Measurements from ENCODE around the gene DIO1. TPM values are rescaled to one million over a fixed set of nuclear protein-coding genes. Genes with fewer than 3 reads are reported as not detected.

Gene DIO1
- polyA plus RNA-seq, 2 donors: 0.04 to 0.31 TPM

DNA sequence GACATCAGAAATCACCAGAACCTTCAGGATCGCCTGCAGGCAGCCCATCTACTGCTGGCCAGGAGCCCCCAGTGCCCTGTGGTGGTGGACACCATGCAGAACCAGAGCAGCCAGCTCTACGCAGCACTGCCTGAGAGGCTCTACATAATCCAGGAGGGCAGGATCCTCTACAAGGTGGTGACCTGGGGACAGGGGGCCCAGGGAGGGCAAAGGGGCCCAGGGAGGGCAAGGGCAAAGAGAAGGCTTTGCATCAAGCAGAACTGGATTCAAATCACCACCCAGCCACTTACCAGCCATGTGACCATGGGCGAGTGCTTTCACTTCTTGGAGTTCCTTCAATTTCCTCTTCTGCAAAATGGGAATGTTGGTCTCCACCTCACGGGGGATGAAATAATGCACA is 12.1 kb downstream of the DIO1 start:
- Histone ChIP-seq H3K27me3 (ENCODE audit: control insufficient read depth in 1 of 2, insufficient read depth in 2 of 2, low read length in 2 of 2) (no peaks in the 10 kb centered on the region), H3K27ac (ENCODE audit: low read depth in 2 of 2, low read length in 1 of 2) (no peak overlapping the region), H3K36me3 (ENCODE audit: control insufficient read depth in 2 of 2, insufficient read depth in 2 of 2, low read length in 1 of 2) (peaks cover 2 to 3% of the 10 kb centered on the region in 2 donors), H3K9me3 (ENCODE audit: control insufficient read depth in 2 of 2, insufficient read depth in 1 of 2, low read depth in 1 of 2, low read length in 1 of 2) (no peaks in the 10 kb centered on the region), H3K4me3 (ENCODE audit: low read depth in 1 of 2, low read length in 2 of 2) (no peak overlapping the region), H3K4me1 (ENCODE audit: control insufficient read depth in 2 of 2, insufficient read depth in 2 of 2, low read length in 1 of 2) (no peaks in the 10 kb centered on the region)
- 90 to 92% methylated on average over 4 of the region's 4 CpGs for WGBS, 2 donors

DNA sequence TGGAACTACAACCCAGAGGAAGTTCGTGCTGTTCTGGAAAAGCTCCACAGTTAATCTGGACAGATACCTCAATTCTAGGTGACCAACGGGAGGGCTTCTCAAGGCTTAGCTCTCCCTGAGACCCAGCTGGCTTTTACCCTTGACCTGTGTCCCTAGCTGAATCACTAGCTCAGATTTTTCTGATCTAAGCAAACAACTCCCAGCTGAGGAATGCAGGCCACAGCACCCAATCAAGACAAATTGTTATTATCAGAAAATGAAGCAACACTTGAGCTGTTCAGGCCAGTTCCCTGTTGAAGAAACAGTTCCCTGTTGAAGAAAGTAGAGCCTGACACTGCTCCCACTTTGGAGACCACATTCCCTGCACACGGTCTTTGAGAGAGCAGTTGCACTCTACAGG is 16.0 kb downstream of the DIO1 start:
- H3K27ac ChIP-seq (ENCODE audit: low read depth in 2 of 2, low read length in 1 of 2): no peak overlapping the region
- WGBS, 2 donors: 76 to 87% methylated on average over 3 of the region's 3 CpGs

DNA sequence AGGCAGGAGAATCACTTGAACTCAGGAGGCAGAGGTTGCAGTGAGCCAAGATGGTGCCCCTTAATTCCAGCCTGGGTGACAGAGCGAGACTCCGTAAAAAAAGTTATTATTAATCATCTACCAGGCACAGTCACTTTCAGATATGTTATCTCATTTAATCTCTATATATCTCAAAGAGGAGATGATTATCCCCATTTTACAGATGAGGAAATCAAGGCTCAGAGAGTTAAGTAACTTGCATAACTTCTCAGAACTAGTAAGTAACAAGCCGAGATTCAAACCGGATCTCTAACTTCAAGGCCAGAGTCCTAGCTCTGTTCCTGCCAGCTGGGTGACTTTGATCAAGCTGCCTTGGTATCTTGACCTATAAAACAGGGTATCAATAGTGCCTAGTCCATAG is 17.5 kb downstream of the DIO1 start:
- WGBS, 2 donors: 90 to 98% methylated on average over 4 of the region's 4 CpGs

More for the DNA sequence above, 16.0 kb downstream of the DIO1 start:
- H3K4me3 ChIP-seq (ENCODE audit: low read depth in 1 of 2, low read length in 2 of 2): no peak overlapping the region
- no peaks in the 10 kb centered on the region for H3K4me1 ChIP-seq (ENCODE audit: control insufficient read depth in 2 of 2, insufficient read depth in 2 of 2, low read length in 1 of 2)
- H3K36me3 ChIP-seq (ENCODE audit: control insufficient read depth in 2 of 2, insufficient read depth in 2 of 2, low read length in 1 of 2): peaks cover 2 to 3% of the 10 kb centered on the region in 2 donors
- H3K27me3 ChIP-seq (ENCODE audit: control insufficient read depth in 1 of 2, insufficient read depth in 2 of 2, low read length in 2 of 2): no peaks in the 10 kb centered on the region
- no peaks in the 10 kb centered on the region for H3K9me3 ChIP-seq (ENCODE audit: control insufficient read depth in 2 of 2, insufficient read depth in 1 of 2, low read depth in 1 of 2, low read length in 1 of 2)

DNA sequence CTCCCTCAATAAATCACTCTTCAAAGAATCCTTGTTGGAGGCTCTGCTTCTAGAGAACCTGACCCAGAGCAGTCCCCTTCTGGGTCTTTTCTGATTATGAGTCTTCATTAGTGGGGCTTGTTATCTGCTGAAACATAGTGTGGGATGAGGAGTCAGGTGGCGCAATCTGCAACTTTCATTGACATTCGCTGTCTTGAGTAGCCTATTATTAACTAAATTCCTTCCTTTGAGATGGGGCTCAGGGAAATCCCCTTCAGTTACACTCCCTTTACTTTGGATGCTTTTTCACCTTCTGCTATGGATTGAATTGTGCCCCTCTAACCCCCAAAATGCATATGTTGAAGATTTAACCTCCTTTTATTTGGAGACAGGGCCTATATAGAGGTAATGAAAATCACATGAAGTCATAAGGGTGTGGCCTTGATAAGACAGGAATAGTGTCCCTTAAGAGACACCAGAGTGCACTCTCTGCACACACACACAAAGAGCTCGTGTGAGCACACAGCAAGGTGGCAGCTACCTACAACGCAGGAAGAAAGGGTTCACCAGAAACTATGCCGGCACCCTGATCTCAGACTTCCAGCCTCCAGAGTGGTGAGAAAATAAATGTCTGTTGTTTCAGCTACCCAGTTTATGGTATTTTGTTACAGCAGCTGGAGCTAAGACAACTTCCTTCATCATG is 19.5 kb downstream of the DIO1 start:
- no peak overlapping the region for H3K27ac ChIP-seq (ENCODE audit: low read depth in 2 of 2, low read length in 1 of 2)
- H3K4me1 ChIP-seq (ENCODE audit: control insufficient read depth in 2 of 2, insufficient read depth in 2 of 2, low read length in 1 of 2): no peaks in the 10 kb centered on the region
- H3K27me3 ChIP-seq (ENCODE audit: control insufficient read depth in 1 of 2, insufficient read depth in 2 of 2, low read length in 2 of 2): no peaks in the 10 kb centered on the region
- H3K4me3 ChIP-seq (ENCODE audit: low read depth in 1 of 2, low read length in 2 of 2): no peak overlapping the region
- H3K9me3 ChIP-seq (ENCODE audit: control insufficient read depth in 2 of 2, insufficient read depth in 1 of 2, low read depth in 1 of 2, low read length in 1 of 2): no peaks in the 10 kb centered on the region
- WGBS, 2 donors: 86 to 89% methylated on average over 5 of the region's 5 CpGs
- H3K36me3 ChIP-seq (ENCODE audit: control insufficient read depth in 2 of 2, insufficient read depth in 2 of 2, low read length in 1 of 2): peaks cover 0 to 2% of the 10 kb centered on the region in 2 donors

More for the DNA sequence above, 17.5 kb downstream of the DIO1 start:
- no peak overlapping the region for H3K27ac ChIP-seq (ENCODE audit: low read depth in 2 of 2, low read length in 1 of 2)
- no peaks in the 10 kb centered on the region for H3K9me3 ChIP-seq (ENCODE audit: control insufficient read depth in 2 of 2, insufficient read depth in 1 of 2, low read depth in 1 of 2, low read length in 1 of 2)
- H3K36me3 ChIP-seq (ENCODE audit: control insufficient read depth in 2 of 2, insufficient read depth in 2 of 2, low read length in 1 of 2): peaks cover 0 to 4% of the 10 kb centered on the region in 2 donors
- no peaks in the 10 kb centered on the region for H3K4me1 ChIP-seq (ENCODE audit: control insufficient read depth in 2 of 2, insufficient read depth in 2 of 2, low read length in 1 of 2)
- no peak overlapping the region for H3K4me3 ChIP-seq (ENCODE audit: low read depth in 1 of 2, low read length in 2 of 2)
- H3K27me3 ChIP-seq (ENCODE audit: control insufficient read depth in 1 of 2, insufficient read depth in 2 of 2, low read length in 2 of 2): no peaks in the 10 kb centered on the region

DNA sequence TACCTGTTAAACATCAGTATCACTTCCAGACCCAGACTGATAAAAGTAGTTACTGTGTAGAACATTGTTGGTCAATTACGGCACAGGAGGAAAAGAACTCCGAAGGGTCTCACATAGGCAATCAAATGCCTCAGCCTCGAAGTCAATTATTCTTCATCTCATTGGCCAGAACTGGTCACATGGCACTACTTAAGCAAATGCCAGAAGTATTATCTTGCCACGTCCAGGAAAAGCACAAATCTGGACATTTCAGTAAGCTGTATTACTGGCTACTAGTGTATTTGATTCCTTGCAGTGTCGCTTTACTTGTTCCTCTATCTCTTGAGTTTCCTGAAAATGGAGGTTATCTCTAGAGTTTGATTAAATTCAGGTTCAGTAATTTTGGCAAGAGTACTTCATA is 24.4 kb downstream of the DIO1 start:
- no peak overlapping the region for H3K4me3 ChIP-seq (ENCODE audit: low read depth in 1 of 2, low read length in 2 of 2)
- no peaks in the 10 kb centered on the region for H3K4me1 ChIP-seq (ENCODE audit: control insufficient read depth in 2 of 2, insufficient read depth in 2 of 2, low read length in 1 of 2)
- H3K27ac ChIP-seq (ENCODE audit: low read depth in 2 of 2, low read length in 1 of 2): no peak overlapping the region
- no peaks in the 10 kb centered on the region for H3K27me3 ChIP-seq (ENCODE audit: control insufficient read depth in 1 of 2, insufficient read depth in 2 of 2, low read length in 2 of 2)
- H3K9me3 ChIP-seq (ENCODE audit: control insufficient read depth in 2 of 2, insufficient read depth in 1 of 2, low read depth in 1 of 2, low read length in 1 of 2): no peaks in the 10 kb centered on the region
- H3K36me3 ChIP-seq (ENCODE audit: control insufficient read depth in 2 of 2, insufficient read depth in 2 of 2, low read length in 1 of 2): peaks cover 0 to 4% of the 10 kb centered on the region in 2 donors
- 84 to 91% methylated on average over 5 of the region's 5 CpGs for WGBS, 2 donors

DNA sequence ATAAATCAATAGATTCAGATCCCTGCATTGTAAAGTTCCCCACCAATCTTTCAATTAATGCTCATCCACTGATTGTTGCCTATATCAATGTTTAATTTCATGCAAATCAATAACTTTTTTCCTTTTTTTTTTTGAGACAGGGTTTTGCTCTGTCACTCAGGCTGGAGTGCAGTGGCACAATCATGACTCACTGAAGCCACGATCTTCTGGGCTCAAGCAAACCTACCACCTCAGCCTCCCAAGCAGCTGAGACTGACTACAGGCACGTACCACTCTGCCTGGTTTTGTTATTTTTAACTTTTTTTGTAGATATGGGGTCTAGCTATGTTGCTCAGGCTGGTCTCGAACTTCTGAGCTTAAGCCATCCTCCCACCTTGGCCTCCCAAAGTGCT is 25.7 kb downstream of the DIO1 start:
- H3K36me3 ChIP-seq (ENCODE audit: control insufficient read depth in 2 of 2, insufficient read depth in 2 of 2, low read length in 1 of 2): peaks cover 0 to 4% of the 10 kb centered on the region in 2 donors
- 79 to 83% methylated on average over 3 of the region's 3 CpGs for WGBS, 2 donors
- H3K4me3 ChIP-seq (ENCODE audit: low read depth in 1 of 2, low read length in 2 of 2): no peak overlapping the region
- no peaks in the 10 kb centered on the region for H3K9me3 ChIP-seq (ENCODE audit: control insufficient read depth in 2 of 2, insufficient read depth in 1 of 2, low read depth in 1 of 2, low read length in 1 of 2)
- H3K4me1 ChIP-seq (ENCODE audit: control insufficient read depth in 2 of 2, insufficient read depth in 2 of 2, low read length in 1 of 2): no peaks in the 10 kb centered on the region
- no peak overlapping the region for H3K27ac ChIP-seq (ENCODE audit: low read depth in 2 of 2, low read length in 1 of 2)
- no peaks in the 10 kb centered on the region for H3K27me3 ChIP-seq (ENCODE audit: control insufficient read depth in 1 of 2, insufficient read depth in 2 of 2, low read length in 2 of 2)

DNA sequence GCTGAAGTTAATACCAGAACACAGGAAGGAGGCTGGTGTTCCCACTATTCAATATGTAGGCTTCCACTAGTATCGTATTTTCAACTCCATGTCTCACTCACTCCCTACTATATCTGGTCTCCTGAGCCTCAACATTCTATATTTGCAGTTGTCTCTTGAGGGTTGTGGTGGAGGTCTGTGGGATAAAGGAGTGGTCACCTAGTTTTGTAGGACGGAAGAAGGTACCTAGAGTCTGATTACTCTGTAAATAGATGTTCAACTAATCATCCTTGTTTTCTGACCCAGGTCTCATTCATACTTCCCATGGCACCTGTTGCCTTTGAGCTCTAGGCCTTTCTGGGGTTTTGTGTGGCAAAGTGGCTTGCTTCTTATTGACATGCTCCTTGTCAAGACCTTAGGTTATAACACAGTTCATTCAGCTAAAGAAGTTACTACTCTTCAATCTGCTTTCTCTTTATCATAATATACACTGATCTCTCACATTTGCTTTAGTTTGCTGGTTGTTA is 33.4 kb downstream of the DIO1 start:
- Histone ChIP-seq H3K27ac (ENCODE audit: low read depth in 2 of 2, low read length in 1 of 2) (no peak overlapping the region), H3K27me3 (ENCODE audit: control insufficient read depth in 1 of 2, insufficient read depth in 2 of 2, low read length in 2 of 2) (no peaks in the 10 kb centered on the region), H3K4me3 (ENCODE audit: low read depth in 1 of 2, low read length in 2 of 2) (no peak overlapping the region), H3K36me3 (ENCODE audit: control insufficient read depth in 2 of 2, insufficient read depth in 2 of 2, low read length in 1 of 2) (peaks cover 0 to 7% of the 10 kb centered on the region in 2 donors), H3K9me3 (ENCODE audit: control insufficient read depth in 2 of 2, insufficient read depth in 1 of 2, low read depth in 1 of 2, low read length in 1 of 2) (no peaks in the 10 kb centered on the region), H3K4me1 (ENCODE audit: control insufficient read depth in 2 of 2, insufficient read depth in 2 of 2, low read length in 1 of 2) (no peaks in the 10 kb centered on the region)
- WGBS, 2 donors: 95 to 97% methylated on average over 2 of the region's 2 CpGs

DNA sequence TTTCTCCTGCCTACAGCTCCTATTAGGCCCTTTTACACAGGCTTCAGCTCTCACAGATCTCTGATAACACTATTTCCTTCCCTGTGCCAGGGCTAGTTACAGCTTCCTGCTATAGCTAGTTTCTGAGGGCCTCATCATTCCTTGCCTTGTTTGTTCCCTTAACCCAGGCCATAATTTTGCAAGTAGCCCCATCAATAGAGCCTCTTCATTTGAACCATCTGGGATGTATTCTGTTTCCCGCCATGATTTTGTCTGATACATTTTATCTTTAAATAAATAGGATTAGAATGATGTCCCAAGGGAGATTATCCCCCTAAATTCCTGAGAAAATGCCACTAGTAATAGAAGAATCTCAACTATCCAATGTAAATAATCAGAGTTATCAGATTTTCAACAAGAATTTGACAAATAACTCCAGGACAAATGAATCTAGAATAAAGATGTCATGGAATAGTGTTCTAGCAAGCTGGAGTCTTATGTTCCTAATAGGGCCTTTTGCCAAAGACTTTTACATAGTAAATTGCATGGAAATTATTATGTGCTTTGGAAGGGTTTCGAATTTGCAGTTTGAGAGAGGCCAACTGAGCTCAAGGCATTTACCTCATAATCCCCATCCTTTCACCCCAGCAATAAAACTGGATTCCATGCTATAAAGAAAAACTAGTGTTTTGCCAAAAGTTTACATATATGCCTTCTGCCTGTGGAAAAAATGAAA is 35.4 kb downstream of the DIO1 start:
- Histone ChIP-seq H3K36me3 (ENCODE audit: control insufficient read depth in 2 of 2, insufficient read depth in 2 of 2, low read length in 1 of 2) (peaks cover 0 to 5% of the 10 kb centered on the region in 2 donors), H3K4me3 (ENCODE audit: low read depth in 1 of 2, low read length in 2 of 2) (no peak overlapping the region), H3K27ac (ENCODE audit: low read depth in 2 of 2, low read length in 1 of 2) (no peak overlapping the region), H3K27me3 (ENCODE audit: control insufficient read depth in 1 of 2, insufficient read depth in 2 of 2, low read length in 2 of 2) (no peaks in the 10 kb centered on the region), H3K4me1 (ENCODE audit: control insufficient read depth in 2 of 2, insufficient read depth in 2 of 2, low read length in 1 of 2) (no peaks in the 10 kb centered on the region), H3K9me3 (ENCODE audit: control insufficient read depth in 2 of 2, insufficient read depth in 1 of 2, low read depth in 1 of 2, low read length in 1 of 2) (no peaks in the 10 kb centered on the region)
- WGBS, 2 donors: 76% methylated on average over 2 of the region's 2 CpGs

DNA sequence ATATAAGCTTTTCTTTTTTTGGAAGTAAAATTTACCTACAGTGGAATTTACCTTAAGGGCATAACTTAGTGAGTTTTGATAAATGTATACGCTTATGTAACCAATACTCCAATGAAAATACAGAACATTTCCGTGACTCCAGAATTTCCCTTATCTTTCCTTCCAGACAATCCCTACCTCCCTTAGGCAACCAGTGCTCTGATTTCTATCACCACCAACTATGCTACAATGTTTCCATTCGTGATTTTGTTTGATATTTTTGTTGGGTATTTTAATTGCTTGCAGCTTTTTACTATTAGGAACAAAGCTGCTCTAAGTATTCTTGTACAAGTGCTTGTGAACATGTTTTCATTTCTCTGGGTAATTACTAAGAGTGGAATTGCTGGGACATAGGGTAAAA is 36.9 kb downstream of the DIO1 start:
- H3K27me3 ChIP-seq (ENCODE audit: control insufficient read depth in 1 of 2, insufficient read depth in 2 of 2, low read length in 2 of 2): no peaks in the 10 kb centered on the region
- no peaks in the 10 kb centered on the region for H3K9me3 ChIP-seq (ENCODE audit: control insufficient read depth in 2 of 2, insufficient read depth in 1 of 2, low read depth in 1 of 2, low read length in 1 of 2)
- 86 to 87% methylated on average over 3 of the region's 3 CpGs for WGBS, 2 donors
- no peaks in the 10 kb centered on the region for H3K4me1 ChIP-seq (ENCODE audit: control insufficient read depth in 2 of 2, insufficient read depth in 2 of 2, low read length in 1 of 2)
- H3K4me3 ChIP-seq (ENCODE audit: low read depth in 1 of 2, low read length in 2 of 2): no peak overlapping the region
- H3K36me3 ChIP-seq (ENCODE audit: control insufficient read depth in 2 of 2, insufficient read depth in 2 of 2, low read length in 1 of 2): peaks cover 0 to 5% of the 10 kb centered on the region in 2 donors
- no peak overlapping the region for H3K27ac ChIP-seq (ENCODE audit: low read depth in 2 of 2, low read length in 1 of 2)
